HepG2 (cell line): ENCODE measurements around the gene SLC19A1. TPM values are rescaled to one million over a fixed set of nuclear protein-coding genes. Genes with fewer than 3 reads are reported as not detected.

ENCODE experiments used
- CREB3 ChIP-seq: sonication (generic); formaldehyde crosslinking; IDR thresholded peaks from 2 replicates; pipeline ENCODE4 v1.5.0; 2020; ENCODE audit warnings: missing genetic modification reagents
- DMAP1 ChIP-seq: IDR thresholded peaks from 2 replicates; pipeline ENCODE4 v1.6.1; 2016
- FOXC1 ChIP-seq: sonication (generic); formaldehyde crosslinking; IDR thresholded peaks from 2 replicates; pipeline ENCODE4 v1.8.0; 2022; ENCODE audit warnings: mild to moderate bottlenecking, missing genetic modification reagents, borderline replicate concordance
- HOXA3 ChIP-seq: sonication (generic); formaldehyde crosslinking; IDR thresholded peaks from 2 replicates; pipeline ENCODE4 v1.5.0; 2020; ENCODE audit warnings: missing genetic modification reagents
- MXD3 ChIP-seq: IDR thresholded peaks from 2 replicates; pipeline ENCODE4 v1.6.1; 2016; ENCODE audit warnings: mild to moderate bottlenecking, missing biosample characterization, missing genetic modification reagents
- NR2F6 ChIP-seq, 2 experiments: IDR thresholded peaks; 2 replicates each; pipeline ENCODE4 v1.6.1; 2016; ENCODE audit warnings: antibody characterized with exemption in 1 of 2, mild to moderate bottlenecking in 1 of 2
- PRPF4 ChIP-seq: fragments of 200-400 bp; formaldehyde crosslinking; IDR thresholded peaks from 2 replicates; pipeline ENCODE4 v1.6.1; 2016; ENCODE audit warnings: low read length, low read depth; ENCODE audit not compliant: poor library complexity, severe bottlenecking
- TP53 ChIP-seq: sonication (generic); formaldehyde crosslinking; conservative IDR thresholded peaks from 2 replicates; pipeline ENCODE4 v1.4.0; 2020; ENCODE audit warnings: missing genetic modification reagents
- TRIM24 ChIP-seq: sonication (generic); formaldehyde crosslinking; IDR thresholded peaks from 2 replicates; pipeline ENCODE4 v1.8.0; 2022; ENCODE audit warnings: mild to moderate bottlenecking, missing genetic modification reagents
- ZNF30 ChIP-seq: sonication (generic); formaldehyde crosslinking; IDR thresholded peaks from 2 replicates; pipeline ENCODE4 v1.5.0; 2020; ENCODE audit warnings: mild to moderate bottlenecking, missing genetic modification reagents
- ZNF407 ChIP-seq: sonication (generic); formaldehyde crosslinking; IDR thresholded peaks from one replicate; pipeline ENCODE4 v1.5.1; 2020; ENCODE audit warnings: mild to moderate bottlenecking, missing genetic modification reagents; ENCODE audit errors: not compliant biosample characterization
- ZNF501 ChIP-seq: sonication (generic); formaldehyde crosslinking; IDR thresholded peaks from 2 replicates; pipeline ENCODE4 v1.5.1; 2020; ENCODE audit warnings: mild to moderate bottlenecking, moderate library complexity, missing genetic modification reagents
- polyA plus RNA-seq, 8 experiments: library from polyadenylated mRNA; depleted of rRNA in 3 of 8; stranded (reverse) in 7 of 8; unstranded in 1 of 8; fragments of >200 nt; fragmentation: Illumina TruSeq in 4 of 8; extraction: Trizol in 4 of 8; gene quantifications; 2 replicates each; pipeline versions ENCODE4 v1.2.1 to v1.2.3, GENCODE V29; 2011 to 2016; ENCODE audit warnings: low read depth in 4 of 8, missing spikeins in 1 of 8, mixed read lengths in 1 of 8; ENCODE audit not compliant: insufficient read depth in 1 of 8
- total RNA-seq, 5 experiments: library from RNA; depleted of rRNA; stranded (reverse); fragments of >200 nt; fragmentation: Illumina TruSeq; extraction: Trizol; gene quantifications; 2 replicates each; pipeline ENCODE4 v1.2.3, GENCODE V29; 2016; ENCODE audit warnings: low read depth in 1 of 5
- TF ChIP-seq, protein P1 (sequence below): sonication (generic); formaldehyde crosslinking; IDR thresholded peaks from 2 replicates; pipeline ENCODE4 v1.5.0; 2020; ENCODE audit warnings: mild to moderate bottlenecking, missing genetic modification reagents
- TF ChIP-seq, protein P2 (sequence below): sonication (generic); formaldehyde crosslinking; conservative IDR thresholded peaks from 2 replicates; pipeline ENCODE4 v1.8.0; 2022; ENCODE audit warnings: low read depth, missing genetic modification reagents

SLC19A1 gene
- total and polyA plus RNA-seq, 2 of the 13 experiments (the other 11 are each of a cell fraction or from before 2014, with no cell fraction given) = 21.8 to 23.0 TPM

GRCh38 chr21:45555557-45556301 is 13.5 kb upstream of the SLC19A1 start (continued):
- TF ChIP-seq ZNF407 = peak; percentile 78
- TF ChIP-seq, protein P1, sequence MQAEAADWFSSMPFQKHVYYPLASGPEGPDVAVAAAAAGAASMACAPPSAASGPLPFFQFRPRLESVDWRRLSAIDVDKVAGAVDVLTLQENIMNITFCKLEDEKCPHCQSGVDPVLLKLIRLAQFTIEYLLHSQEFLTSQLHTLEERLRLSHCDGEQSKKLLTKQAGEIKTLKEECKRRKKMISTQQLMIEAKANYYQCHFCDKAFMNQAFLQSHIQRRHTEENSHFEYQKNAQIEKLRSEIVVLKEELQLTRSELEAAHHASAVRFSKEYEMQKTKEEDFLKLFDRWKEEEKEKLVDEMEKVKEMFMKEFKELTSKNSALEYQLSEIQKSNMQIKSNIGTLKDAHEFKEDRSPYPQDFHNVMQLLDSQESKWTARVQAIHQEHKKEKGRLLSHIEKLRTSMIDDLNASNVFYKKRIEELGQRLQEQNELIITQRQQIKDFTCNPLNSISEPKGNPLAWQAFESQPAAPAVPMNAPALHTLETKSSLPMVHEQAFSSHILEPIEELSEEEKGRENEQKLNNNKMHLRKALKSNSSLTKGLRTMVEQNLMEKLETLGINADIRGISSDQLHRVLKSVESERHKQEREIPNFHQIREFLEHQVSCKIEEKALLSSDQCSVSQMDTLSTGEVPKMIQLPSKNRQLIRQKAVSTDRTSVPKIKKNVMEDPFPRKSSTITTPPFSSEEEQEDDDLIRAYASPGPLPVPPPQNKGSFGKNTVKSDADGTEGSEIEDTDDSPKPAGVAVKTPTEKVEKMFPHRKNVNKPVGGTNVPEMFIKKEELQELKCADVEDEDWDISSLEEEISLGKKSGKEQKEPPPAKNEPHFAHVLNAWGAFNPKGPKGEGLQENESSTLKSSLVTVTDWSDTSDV (CRISPR knock-in tag) = peak; percentile 90
- TF ChIP-seq, protein P2, sequence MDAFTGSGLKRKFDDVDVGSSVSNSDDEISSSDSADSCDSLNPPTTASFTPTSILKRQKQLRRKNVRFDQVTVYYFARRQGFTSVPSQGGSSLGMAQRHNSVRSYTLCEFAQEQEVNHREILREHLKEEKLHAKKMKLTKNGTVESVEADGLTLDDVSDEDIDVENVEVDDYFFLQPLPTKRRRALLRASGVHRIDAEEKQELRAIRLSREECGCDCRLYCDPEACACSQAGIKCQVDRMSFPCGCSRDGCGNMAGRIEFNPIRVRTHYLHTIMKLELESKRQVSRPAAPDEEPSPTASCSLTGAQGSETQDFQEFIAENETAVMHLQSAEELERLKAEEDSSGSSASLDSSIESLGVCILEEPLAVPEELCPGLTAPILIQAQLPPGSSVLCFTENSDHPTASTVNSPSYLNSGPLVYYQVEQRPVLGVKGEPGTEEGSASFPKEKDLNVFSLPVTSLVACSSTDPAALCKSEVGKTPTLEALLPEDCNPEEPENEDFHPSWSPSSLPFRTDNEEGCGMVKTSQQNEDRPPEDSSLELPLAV = no peak
- 0 out of 2 replicates have a peak, but pooled peaks have one; percentile 41 for TF ChIP-seq CREB3
- peak; percentile 87 for TF ChIP-seq FOXC1 (CRISPR knock-in tag)
- TF ChIP-seq HOXA3 (CRISPR knock-in tag) = peak; percentile 85; the same call in 1 of the 2 replicates
- TF ChIP-seq PRPF4 = no peak
- peak; percentile 84 for TF ChIP-seq MXD3 (CRISPR knock-in tag)
- TF ChIP-seq NR2F6 (IDR thresholded peaks at IDR 0.05) = peak; percentile 69; the same call in 1 of the 2 replicates
- peak; percentile 70 for TF ChIP-seq NR2F6 (CRISPR knock-in tag; IDR thresholded peaks at IDR 0.05)
- TF ChIP-seq ZNF501 = peak; percentile 84
- no peak for TF ChIP-seq TRIM24 (CRISPR knock-in tag)
- no peak for TF ChIP-seq ZNF30 (CRISPR knock-in tag)
- peak; percentile 84 for TF ChIP-seq DMAP1
- 0 out of 2 replicates have a peak, but pooled peaks have one; percentile 59 for TF ChIP-seq TP53
